B cell (primary cell): ENCODE data around the gene ADCY7. TPM values are rescaled to one million over a fixed set of nuclear protein-coding genes. Genes with fewer than 3 reads are reported as not detected.

ENCODE experiments used
- ATAC-seq: fragments of 200-7000 bp; cut with Tn5 transposase; one replicate; pipeline ENCODE4 v1.10.0; 2021; ENCODE audit warnings: low read depth, mild to moderate bottlenecking, moderate number of reproducible peaks, moderate library complexity
- CTCF ChIA-PET: fragments of 350-600 bp; sonication (Branson Sonifier 250); formaldehyde crosslinking; loops from one replicate; lab custom pipeline; 2021; ENCODE audit warnings: antibody characterized with exemption, inconsistent platforms; lab: Charles Lee
- POLR2A ChIA-PET: fragments of 350-600 bp; sonication (Branson Sonifier 250); formaldehyde crosslinking; loops from one replicate; lab custom pipeline; 2021; ENCODE audit warnings: antibody characterized with exemption; lab: Charles Lee
- DNase-seq: peaks from one replicate; pipeline ENCODE4 v3.0.0; 2013
- H2AFZ ChIP-seq: 2 replicates; pipeline ENCODE4 v1.6.1; 2012; ENCODE audit warnings: mild to moderate bottlenecking, low read depth, low read length; ENCODE audit not compliant: insufficient read depth, poor library complexity, severe bottlenecking
- H3K27ac ChIP-seq, 2 donors: 1 replicate in 1 of 2; 2 replicates in 1 of 2; pipeline ENCODE4 v1.5.1; 2012 to 2013; ENCODE audit warnings: low read length in 2 of 2, mild to moderate bottlenecking in 2 of 2, moderate library complexity in 1 of 2
- H3K27me3 ChIP-seq, 4 experiments: fragments of 200-600 bp in 1 of 4; sonication (generic) in 1 of 4; replicated peaks in 1 of 4; 1 replicate in 2 of 4; 2 replicates in 2 of 4; pipeline versions ENCODE4 v1.6.1 to v1.7.0; 2013 to 2016; ENCODE audit warnings: low read length in 3 of 4, mild to moderate bottlenecking in 2 of 4, mixed read lengths in 1 of 4, moderate library complexity in 1 of 4; ENCODE audit not compliant: insufficient read depth in 4 of 4, control insufficient read depth in 3 of 4; ENCODE audit errors: control extremely low read depth in 1 of 4
- H3K36me3 ChIP-seq, 2 experiments: replicated peaks in 1 of 2; 1 replicate in 1 of 2; 2 replicates in 1 of 2; pipeline versions ENCODE4 v1.6.1 to v1.7.1; 2013; ENCODE audit warnings: low read length in 1 of 2; ENCODE audit not compliant: insufficient read depth in 2 of 2, control insufficient read depth in 1 of 2; ENCODE audit errors: control extremely low read depth in 1 of 2, extremely low read depth in 1 of 2
- H3K4me1 ChIP-seq, 2 donors: fragments of 200-600 bp in 1 of 2; sonication (generic) in 1 of 2; 1 replicate in 1 of 2; 2 replicates in 1 of 2; pipeline versions ENCODE4 v1.5.1 to v1.6.1; 2013 to 2017; ENCODE audit warnings: low read length in 2 of 2; ENCODE audit not compliant: control insufficient read depth in 2 of 2, insufficient read depth in 2 of 2
- H3K4me2 ChIP-seq: replicated peaks from 2 replicates; pipeline ENCODE3; 2012; ENCODE audit warnings: mild to moderate bottlenecking, low read depth, low read length; ENCODE audit not compliant: poor library complexity, severe bottlenecking
- H3K4me3 ChIP-seq, 5 experiments: fragments of 200-600 bp in 1 of 5; sonication (generic) in 1 of 5; 1 replicate in 3 of 5; 2 replicates in 2 of 5; pipeline versions ENCODE4 v1.5.1 to v1.7.0; 2011 to 2016; ENCODE audit warnings: low read length in 4 of 5, mild to moderate bottlenecking in 4 of 5, low read depth in 2 of 5, control low read depth in 1 of 5, moderate library complexity in 1 of 5; ENCODE audit not compliant: insufficient read depth in 1 of 5; ENCODE audit errors: control extremely low read depth in 1 of 5, extremely low read depth in 1 of 5
- H3K79me2 ChIP-seq: fragments of 200-600 bp; sonication (generic); one replicate; pipeline ENCODE4 v1.6.0; 2016; ENCODE audit warnings: low read length; ENCODE audit not compliant: control insufficient read depth, insufficient read depth
- H3K9ac ChIP-seq: fragments of 200-600 bp; sonication (generic); 2 replicates; pipeline ENCODE4 v1.6.1; 2017; ENCODE audit warnings: mild to moderate bottlenecking, low read length, moderate library complexity
- H3K9me3 ChIP-seq, 3 donors: one replicate each; pipeline versions ENCODE4 v1.6.1 to v1.7.1; 2013; ENCODE audit warnings: low read length in 2 of 3; ENCODE audit not compliant: control insufficient read depth in 2 of 3, insufficient read depth in 1 of 3; ENCODE audit errors: control extremely low read depth in 1 of 3
- H4K20me1 ChIP-seq: 2 replicates; pipeline ENCODE4 v1.6.0; 2012; ENCODE audit warnings: mild to moderate bottlenecking, low read length; ENCODE audit not compliant: insufficient read depth, control insufficient read depth, poor library complexity, severe bottlenecking
- H3K27ac Mint-ChIP-seq: one replicate; pipeline ENCODE4 v1.8.0; 2021; ENCODE audit warnings: mixed read lengths
- H3K27me3 Mint-ChIP-seq: one replicate; pipeline ENCODE4 v1.8.0; 2021; ENCODE audit warnings: mixed read lengths
- H3K4me1 Mint-ChIP-seq: one replicate; pipeline ENCODE4 v1.8.0; 2021; ENCODE audit warnings: mixed read lengths
- H3K4me3 Mint-ChIP-seq: one replicate; pipeline ENCODE4 v1.8.0; 2021; ENCODE audit warnings: mixed read lengths
- H3K9me3 Mint-ChIP-seq: one replicate; pipeline ENCODE4 v1.8.0; 2022; ENCODE audit warnings: mixed read lengths; ENCODE audit not compliant: insufficient read depth
- EZH2 ChIP-seq: IDR thresholded peaks from 2 replicates; pipeline ENCODE4 v1.6.1; 2012; ENCODE audit warnings: borderline replicate concordance, low read depth, mild to moderate bottlenecking, moderate library complexity, low read length; ENCODE audit not compliant: insufficient read depth, poor library complexity, severe bottlenecking
- WGBS: methylation state at CpG from one replicate; pipeline ENCODE4 v1.1.5; 2013; ENCODE audit warnings: missing lambda C conversion rate; ENCODE audit not compliant: insufficient coverage; 5-methylcytosine and 5-hydroxymethylcytosine counted together
- intact Hi-C: fragments of 100-400 bp; cut with micrococcal nuclease; formaldehyde crosslinking; loops from one replicate; pipeline ENCODE4 v1.10.0; 2022
- polyA plus RNA-seq: library from polyadenylated mRNA; depleted of rRNA; stranded (reverse); fragments of >200 nt; gene quantifications from 2 replicates; pipeline ENCODE4 v1.2.3, GENCODE V29; 2012
- total RNA-seq, 2 donors: library from RNA; stranded (reverse); fragments of 120-200 nt in 1 of 2; gene quantifications; 1 replicate in 1 of 2; 2 replicates in 1 of 2; pipeline versions ENCODE4 v1.2.3 to v1.2.4, GENCODE V29; 2013 to 2022
- TF ChIP-seq, protein P1 (sequence below): fragments of 200-600 bp; IDR thresholded peaks from one replicate; pipeline ENCODE4 v1.8.0; 2022; ENCODE audit warnings: antibody characterized with exemption, mild to moderate bottlenecking

ADCY7 gene
- total and polyA plus RNA-seq, 2 donors (not counting 1 experiment from before 2014, with no cell fraction given): 78.4 to 207 TPM

GRCh38 chr16:50318796-50319578, 52.6 kb downstream of the ADCY7 start:
- no peaks in the 10 kb centered on the region for H3K27me3 ChIP-seq
- POLR2A ChIA-PET: no interaction called here
- CTCF ChIA-PET: interaction anchor here (0.7 kb wide), 1 partner anchor 108 kb away, joined by 3 read pairs; no protein-coding TSS in a partner anchor
- Mint-ChIP-seq H3K27ac (no peak overlapping the region), H3K4me1 (peaks cover 2% of the 10 kb centered on the region), H3K27me3 (no peaks in the 10 kb centered on the region), H3K9me3 (no peaks in the 10 kb centered on the region), H3K4me3 (no peak overlapping the region)
- intact Hi-C loops: loop anchor here (5.0 kb wide), 1 partner anchor 52 kb away; the partner anchor contains the start of gene ADCY7
- H4K20me1 ChIP-seq: peaks cover under 1% of the 10 kb centered on the region
- no peak overlapping the region for H3K9ac ChIP-seq
- peaks cover under 1% of the 10 kb centered on the region in 2 donors for H3K4me1 ChIP-seq
- no peak for TF ChIP-seq EZH2
- TF ChIP-seq, protein P1, sequence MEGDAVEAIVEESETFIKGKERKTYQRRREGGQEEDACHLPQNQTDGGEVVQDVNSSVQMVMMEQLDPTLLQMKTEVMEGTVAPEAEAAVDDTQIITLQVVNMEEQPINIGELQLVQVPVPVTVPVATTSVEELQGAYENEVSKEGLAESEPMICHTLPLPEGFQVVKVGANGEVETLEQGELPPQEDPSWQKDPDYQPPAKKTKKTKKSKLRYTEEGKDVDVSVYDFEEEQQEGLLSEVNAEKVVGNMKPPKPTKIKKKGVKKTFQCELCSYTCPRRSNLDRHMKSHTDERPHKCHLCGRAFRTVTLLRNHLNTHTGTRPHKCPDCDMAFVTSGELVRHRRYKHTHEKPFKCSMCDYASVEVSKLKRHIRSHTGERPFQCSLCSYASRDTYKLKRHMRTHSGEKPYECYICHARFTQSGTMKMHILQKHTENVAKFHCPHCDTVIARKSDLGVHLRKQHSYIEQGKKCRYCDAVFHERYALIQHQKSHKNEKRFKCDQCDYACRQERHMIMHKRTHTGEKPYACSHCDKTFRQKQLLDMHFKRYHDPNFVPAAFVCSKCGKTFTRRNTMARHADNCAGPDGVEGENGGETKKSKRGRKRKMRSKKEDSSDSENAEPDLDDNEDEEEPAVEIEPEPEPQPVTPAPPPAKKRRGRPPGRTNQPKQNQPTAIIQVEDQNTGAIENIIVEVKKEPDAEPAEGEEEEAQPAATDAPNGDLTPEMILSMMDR: no peak
- WGBS: 97% methylated on average over 4 of the region's 9 CpGs
- peak overlapping the region in 1 of 2 donors; percentile 34 for H3K27ac ChIP-seq
- ATAC-seq (no peak), DNase-seq (no peak)
- no peaks in the 10 kb centered on the region for H3K79me2 ChIP-seq
- H2AFZ ChIP-seq: no peak overlapping the region
- H3K4me2 ChIP-seq: no peak overlapping the region
- H3K9me3 ChIP-seq: no peaks in the 10 kb centered on the region
- H3K36me3 ChIP-seq: peaks cover 17 to 96% of the 10 kb centered on the region in 2 experiments
- no peak overlapping the region for H3K4me3 ChIP-seq

DNA sequence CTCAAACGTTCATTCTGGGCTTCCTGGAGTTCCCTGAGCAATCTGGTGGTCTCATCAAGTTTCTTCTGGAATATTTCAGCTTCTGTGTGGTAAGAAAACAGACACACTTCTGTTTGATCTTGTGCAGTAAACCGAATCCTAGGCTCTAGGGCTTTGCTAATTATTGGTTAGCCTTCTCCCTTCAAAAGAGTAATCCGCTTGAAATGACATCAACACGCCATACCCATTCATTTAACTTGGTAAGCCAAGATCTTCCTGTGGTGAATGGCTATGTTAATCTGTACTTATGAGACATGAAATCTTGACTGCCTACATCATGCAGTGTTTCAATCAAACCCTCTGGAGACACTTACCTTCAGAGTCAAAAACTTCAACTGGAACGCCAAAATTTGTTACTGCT, 54.0 kb downstream of the ADCY7 start:
- H3K27ac Mint-ChIP-seq: no peak overlapping the region
- ChIA-PET POLR2A (no interaction called here), CTCF (interaction anchor here (14.6 kb wide), 1 partner anchor 32 kb away, joined by 329 read pairs; no protein-coding TSS in a partner anchor)
- H3K36me3 ChIP-seq: peaks cover 12 to 92% of the 10 kb centered on the region in 2 experiments
- ATAC-seq (no peak), DNase-seq (no peak)
- H3K9me3 ChIP-seq: no peaks in the 10 kb centered on the region
- H3K27ac ChIP-seq: no peak overlapping the region
- H3K4me3 Mint-ChIP-seq: no peak overlapping the region
- no peaks in the 10 kb centered on the region for H3K4me1 ChIP-seq
- WGBS: 92% methylated on average over 3 of the region's 5 CpGs
- no peak overlapping the region for H3K4me2 ChIP-seq
- H3K9ac ChIP-seq: no peak overlapping the region
- no peaks in the 10 kb centered on the region for H4K20me1 ChIP-seq
- no peaks in the 10 kb centered on the region for H3K27me3 Mint-ChIP-seq
- peaks cover 9% of the 10 kb centered on the region for H3K4me1 Mint-ChIP-seq
- no peaks in the 10 kb centered on the region for H3K27me3 ChIP-seq
- no peak overlapping the region for H3K4me3 ChIP-seq
- no peaks in the 10 kb centered on the region for H3K79me2 ChIP-seq
- TF ChIP-seq EZH2: no peak
- TF ChIP-seq, protein P1: no peak
- no peak overlapping the region for H2AFZ ChIP-seq
- H3K9me3 Mint-ChIP-seq: no peaks in the 10 kb centered on the region
- intact Hi-C loops: no loop called here
